D721Med (cell line): ENCODE results near the gene IL10RA.

Experiments used
- DNase-seq: peaks from one replicate; pipeline ENCODE4 v3.0.0; 2011; ENCODE audit warnings: low spot score; ENCODE audit not compliant: insufficient read length
- FAIRE-seq: peaks from 2 replicates; lab custom pipeline; 2011; peaks lifted over from hg19 to GRCh38; lab: Jason Lieb, UNC
- TF ChIP-seq, protein P1 (sequence below): IDR thresholded peaks from 2 replicates; pipeline ENCODE4 v1.5.1; 2012; ENCODE audit warnings: mild to moderate bottlenecking, control low read depth; ENCODE audit not compliant: insufficient read depth; ENCODE audit errors: missing control alignments

IL10RA gene

DNA sequence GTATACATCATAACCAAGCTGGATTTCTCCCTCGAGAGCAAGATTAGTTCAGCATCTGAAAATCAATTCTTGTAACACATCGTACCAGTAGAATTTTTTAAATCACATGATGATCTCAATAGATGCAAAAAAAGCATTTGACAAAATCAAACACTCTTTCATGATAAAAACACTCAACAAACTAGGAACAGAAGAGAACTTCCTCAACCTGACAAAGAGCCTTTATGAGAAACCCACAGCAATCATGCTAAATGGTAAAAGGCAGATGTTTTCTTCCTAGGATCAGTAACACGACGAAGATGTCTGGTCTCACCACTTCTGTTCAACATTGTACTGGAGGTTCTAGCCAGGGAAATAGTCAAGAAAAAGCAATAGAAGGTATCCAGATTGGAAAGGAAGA, 56.6 kb downstream of the IL10RA start:
- DNase-seq = no peak
- FAIRE-seq = no peak

DNA sequence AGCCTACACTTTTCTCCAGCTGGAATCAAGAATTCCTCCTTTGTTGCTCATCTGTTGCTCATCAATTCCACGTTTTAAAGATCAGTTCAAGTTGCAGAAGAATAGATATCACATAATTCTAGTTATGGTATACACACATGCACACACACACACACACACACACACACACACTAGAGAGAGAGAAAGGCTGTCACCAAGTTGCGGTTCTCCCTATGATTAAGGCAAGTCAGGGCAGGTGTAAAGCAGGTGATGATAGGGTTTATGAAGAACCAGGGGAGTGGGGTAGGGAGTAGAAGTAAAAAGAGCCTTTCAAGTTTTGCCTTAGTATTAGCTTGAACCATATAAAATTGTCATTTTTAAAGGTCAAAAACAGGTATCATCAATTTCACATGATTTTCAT, 59.0 kb downstream of the IL10RA start:
- FAIRE-seq (no peak), DNase-seq (no peak)
- TF ChIP-seq, protein P1, sequence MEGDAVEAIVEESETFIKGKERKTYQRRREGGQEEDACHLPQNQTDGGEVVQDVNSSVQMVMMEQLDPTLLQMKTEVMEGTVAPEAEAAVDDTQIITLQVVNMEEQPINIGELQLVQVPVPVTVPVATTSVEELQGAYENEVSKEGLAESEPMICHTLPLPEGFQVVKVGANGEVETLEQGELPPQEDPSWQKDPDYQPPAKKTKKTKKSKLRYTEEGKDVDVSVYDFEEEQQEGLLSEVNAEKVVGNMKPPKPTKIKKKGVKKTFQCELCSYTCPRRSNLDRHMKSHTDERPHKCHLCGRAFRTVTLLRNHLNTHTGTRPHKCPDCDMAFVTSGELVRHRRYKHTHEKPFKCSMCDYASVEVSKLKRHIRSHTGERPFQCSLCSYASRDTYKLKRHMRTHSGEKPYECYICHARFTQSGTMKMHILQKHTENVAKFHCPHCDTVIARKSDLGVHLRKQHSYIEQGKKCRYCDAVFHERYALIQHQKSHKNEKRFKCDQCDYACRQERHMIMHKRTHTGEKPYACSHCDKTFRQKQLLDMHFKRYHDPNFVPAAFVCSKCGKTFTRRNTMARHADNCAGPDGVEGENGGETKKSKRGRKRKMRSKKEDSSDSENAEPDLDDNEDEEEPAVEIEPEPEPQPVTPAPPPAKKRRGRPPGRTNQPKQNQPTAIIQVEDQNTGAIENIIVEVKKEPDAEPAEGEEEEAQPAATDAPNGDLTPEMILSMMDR = no peak

More for the DNA sequence above, 56.6 kb downstream of the IL10RA start:
- TF ChIP-seq, protein P1 = no peak

DNA sequence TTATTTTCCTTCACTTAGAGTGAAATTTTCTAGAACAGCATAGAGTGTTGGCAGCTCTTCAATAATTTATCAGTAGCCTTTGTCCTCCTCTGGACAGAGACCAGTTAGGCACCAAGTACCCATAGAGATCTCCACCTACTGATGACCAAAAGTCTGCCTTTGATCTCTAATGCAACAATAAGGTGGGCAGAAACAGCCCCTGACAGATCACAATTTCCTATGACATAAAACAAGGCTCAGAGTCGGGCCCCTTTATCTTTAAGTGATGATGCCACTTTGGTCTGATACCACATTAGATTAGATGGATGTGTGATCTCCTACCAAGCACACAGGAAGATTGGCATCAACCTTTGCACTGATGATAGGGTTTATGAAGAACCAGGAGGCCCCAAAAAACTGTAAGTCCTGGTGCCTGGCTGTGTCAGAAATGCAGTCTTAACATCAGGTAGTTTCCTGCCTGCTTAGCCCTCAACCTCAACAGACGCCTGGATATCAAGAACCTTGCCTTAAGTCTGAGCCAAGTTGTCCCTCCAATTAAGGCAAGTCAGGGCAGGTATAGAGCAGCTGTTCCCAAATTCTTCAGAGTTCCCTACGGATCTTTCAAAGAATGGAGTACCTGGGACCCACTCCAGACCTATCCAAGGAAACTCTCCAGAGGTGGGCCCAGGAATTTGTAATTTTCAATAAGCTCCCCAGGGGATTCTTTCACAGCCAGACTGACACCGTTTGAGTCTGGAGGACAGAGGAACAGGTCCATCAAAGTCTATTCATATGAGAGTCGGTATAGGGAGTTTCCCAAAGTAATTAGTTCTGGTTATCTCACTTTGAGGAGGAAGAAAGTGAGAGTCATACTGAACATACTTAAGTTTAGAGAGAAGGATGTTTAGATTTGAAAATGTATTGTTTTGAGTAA, 60.1 kb downstream of the IL10RA start:
- TF ChIP-seq, protein P1 = no peak
- FAIRE-seq (no peak), DNase-seq (no peak)

DNA sequence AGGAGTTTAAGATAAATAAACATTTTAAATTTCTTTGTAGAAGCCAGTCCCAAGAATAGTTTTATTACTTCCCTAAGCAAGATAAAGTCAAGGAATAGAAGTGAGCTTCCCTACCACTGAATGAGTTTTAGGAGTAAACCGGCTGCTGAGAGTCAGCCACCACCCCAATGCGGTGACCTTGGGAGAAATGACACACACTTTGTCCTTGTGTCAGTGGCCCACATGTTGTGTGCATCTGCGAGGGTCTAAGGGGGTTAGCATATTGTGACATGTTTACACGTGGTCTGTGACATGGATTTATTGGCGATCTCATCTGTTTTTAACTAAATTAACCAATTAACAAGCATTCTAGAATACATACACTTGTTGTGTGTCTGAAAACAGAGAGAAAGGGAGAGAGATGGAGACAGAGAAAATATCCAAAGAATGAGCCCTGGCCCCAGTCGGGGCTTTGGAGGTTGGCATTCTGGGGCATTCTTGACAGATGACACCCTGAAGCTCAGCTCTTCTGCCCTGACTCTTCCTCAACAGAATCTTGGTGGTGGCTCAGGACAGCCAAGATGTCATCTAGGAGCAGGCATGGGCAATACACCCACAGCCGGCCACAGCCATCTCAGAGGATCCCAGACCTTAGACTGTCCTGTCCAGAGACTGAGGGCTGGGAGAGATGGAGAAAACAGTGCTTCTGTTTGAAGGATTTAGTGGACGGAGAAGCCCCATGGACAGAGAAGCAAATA, 60.9 kb downstream of the IL10RA start:
- DNase-seq (no peak), FAIRE-seq (no peak)
- TF ChIP-seq, protein P1 = no peak

DNA sequence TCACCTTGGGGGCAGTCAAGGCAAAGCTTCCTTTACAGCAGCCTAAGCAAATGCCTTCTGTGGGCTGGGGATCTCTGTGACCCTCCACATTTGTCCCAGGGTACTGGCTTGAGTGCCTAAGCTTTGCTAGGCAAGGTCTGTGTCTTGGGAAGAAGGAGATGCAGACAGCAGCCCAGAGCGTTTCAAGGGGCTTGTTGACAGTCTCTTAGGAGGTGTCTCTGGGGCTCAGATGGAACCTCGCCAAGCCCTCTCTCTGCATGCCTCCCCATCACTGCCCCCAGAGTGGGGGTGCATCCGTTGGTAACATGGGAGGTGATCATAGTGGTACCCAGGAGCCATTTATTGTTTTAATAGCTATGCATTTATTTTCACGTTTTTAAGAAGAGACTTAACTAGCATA, 61.6 kb downstream of the IL10RA start:
- TF ChIP-seq, protein P1 = no peak
- FAIRE-seq (no peak), DNase-seq (no peak)

DNA sequence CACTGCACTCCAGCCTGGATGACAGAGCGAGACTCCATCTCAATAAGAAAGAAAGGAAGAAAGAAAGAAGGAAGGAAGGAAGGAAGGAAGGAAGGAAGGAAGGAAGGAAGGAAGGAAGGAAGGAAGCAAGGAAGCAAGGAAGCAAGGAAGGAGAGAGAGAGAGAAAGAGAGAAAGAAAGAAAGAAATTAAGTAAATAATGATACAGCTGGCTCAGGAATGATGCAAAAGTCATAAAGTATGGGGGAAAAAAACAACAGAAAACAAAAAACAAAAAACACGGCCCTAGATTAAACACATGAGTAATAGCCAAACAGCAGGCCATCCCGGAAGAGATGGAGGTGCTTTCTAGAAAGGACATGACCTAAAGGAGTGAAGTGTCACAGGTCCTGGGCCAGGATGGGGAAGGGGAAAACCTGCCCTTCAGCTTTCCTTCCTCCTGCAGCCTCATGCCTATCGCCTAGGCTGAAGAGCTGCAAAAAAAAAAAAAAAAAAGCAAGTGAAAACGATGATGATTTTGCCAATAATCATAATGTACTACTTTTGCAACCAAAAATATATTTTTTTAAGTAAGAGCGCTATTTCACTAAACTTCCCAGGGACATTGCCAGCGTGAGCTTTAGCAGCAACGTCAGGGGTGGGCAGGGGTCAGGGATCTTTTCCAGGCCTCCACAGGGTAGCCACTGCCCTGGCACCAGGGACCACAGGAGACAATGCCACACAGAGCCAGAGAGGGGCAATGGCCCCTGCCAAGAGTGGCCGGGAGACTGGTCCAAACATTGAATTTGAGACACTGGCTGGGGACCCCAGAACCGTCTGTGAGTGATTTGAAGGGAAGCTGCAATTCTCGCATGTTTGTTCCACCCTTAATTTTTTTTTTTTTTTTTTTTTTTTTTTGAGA, 62.5 kb downstream of the IL10RA start:
- DNase-seq = no peak
- FAIRE-seq = no peak
- TF ChIP-seq, protein P1 = no peak
